ENCODE results near the gene TTLL7.

Gene TTLL7

DNA sequence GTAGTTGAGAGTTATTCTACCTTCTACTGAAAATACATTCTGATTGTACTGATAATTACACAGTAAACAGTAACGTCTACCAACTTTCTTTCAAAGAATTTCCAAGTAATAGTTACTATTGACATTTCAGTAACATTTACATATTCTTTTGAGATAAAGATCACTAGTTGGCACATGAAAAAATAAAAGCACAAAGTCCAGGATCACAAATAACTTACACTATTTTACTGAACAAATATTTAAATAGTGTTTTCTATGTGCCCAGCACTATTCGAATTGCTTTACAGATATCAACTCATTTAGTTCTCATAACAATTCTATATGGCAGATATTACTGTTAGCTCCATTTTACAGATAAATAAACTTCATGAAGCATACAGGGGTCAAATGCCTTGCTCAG lies 126.4 kb downstream of the TTLL7 start:
- DNase-seq (ENCODE audit: low spot score), result no peak

DNA sequence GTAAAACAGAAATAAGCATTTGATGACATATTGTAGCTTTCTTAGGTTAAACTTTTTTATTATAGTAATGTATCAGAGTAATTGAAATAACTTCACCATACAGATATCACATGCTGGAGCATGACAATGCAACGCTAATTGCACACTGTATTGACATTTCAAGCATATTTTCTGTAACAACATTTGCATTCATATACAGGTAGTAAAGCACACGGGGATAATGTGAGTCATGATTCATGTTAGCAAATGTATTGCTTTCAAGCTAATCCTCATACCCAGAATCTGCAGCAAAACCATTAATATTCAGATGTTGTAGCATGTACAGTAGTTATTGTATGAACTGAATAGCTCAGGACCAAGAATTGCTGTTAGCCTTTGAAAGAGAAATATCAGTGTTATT lies 133.9 kb downstream of the TTLL7 start:
- no peak for DNase-seq (ENCODE audit: low spot score)

DNA sequence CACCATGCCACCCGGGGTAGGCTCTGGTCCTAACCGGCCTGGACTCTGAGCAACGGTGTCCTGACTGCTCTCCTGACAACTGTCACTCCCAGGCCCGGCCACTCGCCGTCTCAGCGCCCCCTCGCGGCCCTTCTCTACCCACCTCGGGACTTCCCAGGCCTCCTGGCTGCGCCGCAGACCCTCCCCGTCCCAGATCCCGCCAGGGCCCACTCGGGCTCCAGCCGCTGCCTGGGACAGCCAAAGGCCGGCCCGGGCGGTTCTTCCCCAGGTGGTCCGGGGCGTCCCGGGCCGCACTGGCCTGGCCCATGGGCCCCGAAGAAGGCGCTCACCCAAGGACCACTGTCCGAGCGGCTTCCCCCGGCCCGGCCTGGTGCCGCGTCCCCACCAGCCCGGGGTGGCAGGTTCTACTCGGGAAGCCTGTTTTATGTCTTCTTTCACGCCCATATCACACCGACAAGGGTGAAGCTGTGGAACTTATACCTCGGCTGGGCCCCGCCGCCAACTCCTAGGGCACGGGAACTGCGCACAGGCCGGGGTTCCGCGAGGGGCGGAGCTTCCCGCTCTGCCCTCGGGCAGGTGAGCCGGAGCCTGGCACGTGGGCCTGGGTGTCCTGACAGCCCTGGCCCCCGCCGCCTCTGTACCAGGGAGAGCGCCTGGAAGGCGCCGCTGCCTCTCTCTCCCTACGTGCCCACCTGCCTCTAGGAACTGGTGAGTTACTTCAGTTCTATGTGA lies 138.3 kb downstream of the TTLL7 start:
- peak; percentile 23 for DNase-seq (ENCODE audit: low spot score)

DNA sequence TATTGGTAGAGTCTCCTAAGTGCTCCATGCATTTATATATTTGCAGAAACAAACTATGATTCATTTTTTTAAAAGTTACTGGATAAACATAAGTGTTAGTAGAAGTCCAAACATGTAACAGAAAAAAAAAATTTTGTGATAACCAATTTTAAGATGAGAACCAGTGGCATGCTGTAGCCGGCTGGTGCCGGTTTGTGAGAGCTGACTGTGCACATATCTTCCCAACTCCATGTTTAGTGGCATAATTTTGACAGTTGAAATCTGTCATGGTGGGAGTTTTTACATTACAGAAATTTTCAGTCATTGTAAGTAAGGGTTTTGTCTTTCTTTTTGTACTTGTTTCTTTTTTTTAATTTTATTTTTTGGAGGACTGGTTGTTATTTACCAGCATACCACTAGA lies 141.2 kb downstream of the TTLL7 start:
- DNase-seq (ENCODE audit: low spot score), result no peak

DNA sequence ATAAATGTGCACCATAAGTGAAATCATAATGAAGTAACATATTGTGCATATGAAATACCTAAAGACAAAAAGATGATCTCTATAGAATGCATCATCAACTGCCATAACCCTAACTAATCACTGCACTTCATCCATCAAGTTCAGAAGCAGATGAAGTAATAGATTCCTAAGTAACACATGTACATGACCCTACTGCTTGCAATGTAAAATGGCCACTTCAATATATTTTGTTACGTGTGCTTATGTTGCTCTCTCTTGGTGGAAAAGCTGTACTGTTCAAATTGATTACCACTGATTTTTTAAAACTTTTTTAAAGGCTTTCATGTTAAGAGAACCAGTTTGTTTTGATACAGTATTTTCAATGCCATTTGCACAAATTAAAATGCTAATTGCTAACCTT lies 141.8 kb downstream of the TTLL7 start:
- no peak for DNase-seq (ENCODE audit: low spot score)

DNA sequence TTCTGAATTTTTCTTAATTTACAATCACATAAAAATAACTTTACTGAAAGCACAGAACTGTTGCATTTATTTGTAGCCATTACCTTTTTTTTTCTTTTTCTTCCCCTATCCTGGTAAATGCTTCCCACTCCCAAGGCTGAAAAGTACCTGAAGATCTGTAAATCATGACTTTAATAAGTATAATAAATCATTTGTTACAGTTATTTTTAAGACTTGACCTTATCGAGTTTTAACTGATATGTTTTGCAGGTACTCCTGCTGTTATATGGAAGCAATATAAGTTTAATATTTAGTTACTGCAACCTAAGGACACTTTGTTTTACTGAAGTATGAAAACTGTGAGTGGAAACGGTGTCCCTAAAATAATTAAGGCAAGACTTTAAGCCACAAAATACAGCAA lies 142.6 kb downstream of the TTLL7 start:
- DNase-seq (ENCODE audit: low spot score), result no peak

DNA sequence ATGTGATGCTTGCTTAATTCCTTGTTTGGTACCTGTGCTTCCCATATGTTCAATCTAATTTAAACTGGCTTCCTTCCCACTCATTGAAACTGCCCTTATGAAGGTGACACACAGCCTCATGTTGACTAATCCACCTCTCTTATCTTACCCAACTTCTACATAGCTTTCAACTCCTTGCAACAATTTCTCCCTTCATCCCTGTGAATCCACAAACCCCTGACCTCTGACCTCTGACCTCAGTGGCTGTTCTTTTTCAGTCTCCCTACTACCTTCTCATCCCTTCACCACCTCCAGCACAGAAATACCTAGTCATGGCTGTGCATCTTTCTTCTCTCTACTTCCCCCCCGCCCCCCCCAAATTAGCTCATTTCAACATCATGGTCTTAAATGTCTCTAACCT lies 144.5 kb downstream of the TTLL7 start:
- no peak for DNase-seq (ENCODE audit: low spot score)

DNA sequence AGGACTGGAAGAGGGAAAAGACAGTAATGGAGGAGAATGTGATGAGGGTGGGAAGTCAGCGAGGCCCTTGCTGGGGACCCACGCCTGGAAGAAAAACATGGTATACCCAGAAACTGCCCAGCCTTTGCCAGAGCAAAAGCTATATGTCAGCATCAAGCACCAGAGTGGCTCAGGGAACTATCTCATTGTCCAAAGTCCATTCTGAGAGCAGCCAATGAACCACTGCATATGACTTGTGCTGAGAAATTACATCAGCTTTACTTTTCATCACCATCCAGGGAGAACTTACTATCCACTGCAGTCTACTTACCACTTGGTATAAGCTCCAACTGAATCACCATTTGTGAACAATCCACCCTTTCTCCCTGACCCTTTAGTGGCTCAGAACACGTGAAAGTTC lies 148.1 kb downstream of the TTLL7 start:
- peak; percentile 45 for DNase-seq (ENCODE audit: low spot score)

DNA sequence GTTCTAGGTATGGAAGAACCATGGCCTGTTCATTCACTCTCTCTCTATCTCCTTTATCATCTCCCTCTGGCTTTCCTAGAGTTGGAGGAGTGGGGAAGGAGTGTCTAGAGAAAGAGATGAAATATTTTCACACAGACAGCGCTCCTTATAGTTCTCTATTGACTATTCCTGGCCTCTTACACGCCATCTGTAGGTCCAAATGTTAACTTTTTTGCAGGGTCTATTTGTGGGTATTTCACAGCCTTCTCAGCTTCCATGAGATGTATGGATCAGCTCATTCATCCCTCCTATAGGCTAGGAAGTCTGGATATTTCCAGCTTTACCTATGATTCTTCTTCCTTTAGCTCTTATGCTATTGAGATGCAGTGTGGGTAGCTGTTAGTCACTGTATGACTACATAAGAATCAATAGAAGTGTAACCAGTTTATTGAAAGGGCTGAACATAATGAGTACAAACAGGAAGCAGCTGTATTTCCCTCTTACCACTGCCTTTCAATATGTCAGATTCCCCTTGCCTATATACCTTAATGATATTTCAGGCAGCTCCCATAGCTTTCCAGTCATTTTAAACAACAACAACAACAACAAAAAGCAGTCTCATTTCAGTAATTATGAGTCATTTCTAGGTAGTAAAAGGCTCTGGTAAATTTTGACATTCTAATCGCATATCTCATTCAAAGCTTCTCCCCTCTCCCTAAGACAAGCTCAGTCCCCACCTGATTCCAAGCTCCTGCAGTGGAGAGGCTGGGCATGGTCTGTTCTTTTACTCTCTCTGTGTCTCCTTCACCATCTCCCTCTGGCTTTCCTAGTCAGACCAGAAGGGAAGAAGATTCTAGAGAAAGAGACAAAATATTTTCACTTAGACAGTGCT lies 149.5 kb downstream of the TTLL7 start:
- no peak for DNase-seq (ENCODE audit: low spot score)

DNA sequence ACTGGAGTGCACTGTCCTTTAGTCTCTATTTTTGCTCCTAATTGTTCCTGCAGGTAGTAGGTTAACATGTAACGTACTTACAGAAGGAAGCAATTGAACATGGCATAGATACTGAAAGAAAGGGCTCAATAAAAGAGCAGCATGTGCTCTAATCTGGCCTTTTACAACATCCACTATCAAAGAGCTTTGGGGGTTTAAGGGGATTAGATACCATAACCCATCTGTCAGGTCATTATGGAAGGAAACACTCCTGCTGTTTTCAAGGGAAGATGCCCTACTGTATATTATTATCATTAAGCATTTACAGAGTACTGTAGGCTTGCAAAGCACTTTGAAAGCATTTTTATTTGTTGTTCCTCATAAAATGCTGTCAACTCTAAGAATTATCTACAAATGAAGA lies 152.8 kb downstream of the TTLL7 start:
- DNase-seq (ENCODE audit: low spot score), result no peak

DNA sequence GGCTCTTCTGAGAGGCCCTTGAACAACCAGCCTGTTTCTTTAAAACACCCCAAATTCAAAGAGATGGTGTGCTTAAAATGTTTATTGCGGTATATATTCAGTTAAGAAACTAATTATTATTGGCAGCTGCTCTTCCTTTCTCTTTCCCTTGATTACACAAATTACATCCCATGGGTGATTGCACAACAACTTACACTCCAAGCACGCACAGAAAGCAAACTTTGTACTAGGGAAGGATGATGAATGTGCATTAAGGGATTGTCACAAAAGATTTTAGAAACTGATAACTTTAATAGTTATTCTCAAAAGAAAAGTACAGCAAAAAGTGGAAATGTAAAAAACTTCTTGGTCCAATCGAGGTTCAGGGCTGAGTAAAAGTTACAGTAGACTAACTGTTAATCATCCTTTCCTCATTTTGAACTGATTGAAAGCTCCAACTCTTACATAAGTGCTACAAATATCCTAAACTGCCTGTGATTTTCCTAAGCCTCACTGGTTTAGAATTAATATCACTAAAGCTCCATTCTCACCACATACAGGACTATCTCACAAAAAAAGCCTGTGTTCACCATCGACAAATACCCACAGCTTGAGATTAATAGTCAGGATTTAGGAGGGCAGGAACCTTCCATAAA lies 153.4 kb downstream of the TTLL7 start:
- no peak for DNase-seq (ENCODE audit: low spot score)

DNA sequence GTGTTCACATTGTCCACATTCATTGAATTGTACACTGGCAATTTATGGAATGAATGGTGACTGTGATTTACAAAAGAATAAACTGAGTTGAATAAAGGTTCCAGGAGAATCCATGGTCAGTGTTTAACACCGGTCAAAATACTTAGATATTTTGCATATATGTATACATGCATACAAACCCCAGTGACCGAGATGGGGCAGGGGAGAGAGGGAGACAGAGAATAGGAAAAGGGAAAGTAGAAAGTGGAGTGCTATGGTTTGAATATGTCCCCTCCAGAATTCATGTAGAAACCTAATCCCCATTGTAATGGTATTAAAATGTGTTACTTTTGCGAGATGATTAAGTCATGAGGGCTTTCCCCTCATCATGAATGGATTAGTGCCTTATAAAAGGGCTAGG lies 154.4 kb downstream of the TTLL7 start:
- no peak for DNase-seq (ENCODE audit: low spot score)

DNA sequence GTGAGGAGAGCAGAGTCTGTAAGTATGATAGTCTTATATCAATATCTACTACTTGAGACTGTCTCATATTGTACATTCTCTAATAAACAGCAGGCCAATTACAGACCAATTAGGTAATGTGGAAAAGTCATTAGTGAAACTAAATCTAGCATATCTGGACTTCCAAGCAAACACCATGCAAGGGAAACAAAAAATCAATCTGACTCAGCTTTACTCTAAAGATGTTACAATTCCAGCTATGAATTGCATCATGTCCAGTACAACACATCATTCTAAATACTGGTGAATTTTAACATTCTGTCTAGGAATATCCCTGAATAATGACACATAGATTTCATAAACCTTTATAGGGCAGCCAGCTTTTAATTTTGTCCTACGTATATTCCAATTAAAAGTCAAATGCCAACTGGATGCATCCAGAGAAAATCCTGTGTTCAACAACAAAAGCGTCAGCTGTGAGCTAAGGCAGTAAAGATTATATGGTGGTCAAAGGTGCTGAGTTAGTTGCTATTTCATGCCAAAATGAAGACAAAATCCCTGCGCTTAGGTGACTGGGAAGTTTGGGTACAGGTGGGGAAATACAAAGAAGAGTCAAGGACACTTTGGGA lies 159.3 kb downstream of the TTLL7 start:
- no peak for DNase-seq (ENCODE audit: low spot score)

DNA sequence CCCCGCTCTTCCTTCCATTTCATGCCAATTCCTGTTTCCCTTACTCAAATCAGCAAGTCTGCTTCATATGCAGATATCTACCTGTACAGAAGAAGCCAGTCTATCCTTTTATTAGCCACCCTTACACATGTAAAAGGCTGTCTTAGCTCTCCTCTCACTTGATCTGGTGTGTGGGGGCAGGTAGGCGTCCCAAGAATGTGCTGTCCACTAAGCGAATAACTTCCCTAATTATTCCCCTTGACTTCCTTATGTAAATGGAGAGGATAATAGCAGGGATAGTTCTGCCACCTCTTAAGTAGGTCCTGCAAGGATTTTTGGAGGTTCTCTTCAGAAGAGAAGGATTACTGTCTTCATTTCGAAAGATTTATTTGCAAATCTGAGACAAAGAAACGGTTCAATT lies 160.4 kb downstream of the TTLL7 start:
- no peak for DNase-seq (ENCODE audit: low spot score)

DNA sequence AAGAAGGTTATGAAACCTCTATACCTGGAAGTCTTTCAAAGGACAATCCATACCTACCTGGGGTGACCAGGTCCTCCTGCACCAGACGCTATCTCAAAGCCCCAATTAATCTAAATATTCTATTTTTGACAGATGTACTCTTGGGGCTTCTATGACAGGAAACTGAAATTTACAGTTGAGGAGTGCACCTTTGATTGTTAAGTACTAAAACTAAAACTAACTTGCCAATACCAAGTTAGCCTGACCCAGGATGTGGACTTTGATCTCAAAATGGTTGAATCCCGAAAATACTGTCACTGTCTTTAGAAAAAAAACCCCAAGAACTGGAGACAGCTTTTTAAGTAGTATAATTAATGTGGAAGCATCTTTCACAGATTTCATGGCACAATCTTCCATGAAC lies 162.4 kb downstream of the TTLL7 start:
- DNase-seq (ENCODE audit: low spot score), result no peak

DNA sequence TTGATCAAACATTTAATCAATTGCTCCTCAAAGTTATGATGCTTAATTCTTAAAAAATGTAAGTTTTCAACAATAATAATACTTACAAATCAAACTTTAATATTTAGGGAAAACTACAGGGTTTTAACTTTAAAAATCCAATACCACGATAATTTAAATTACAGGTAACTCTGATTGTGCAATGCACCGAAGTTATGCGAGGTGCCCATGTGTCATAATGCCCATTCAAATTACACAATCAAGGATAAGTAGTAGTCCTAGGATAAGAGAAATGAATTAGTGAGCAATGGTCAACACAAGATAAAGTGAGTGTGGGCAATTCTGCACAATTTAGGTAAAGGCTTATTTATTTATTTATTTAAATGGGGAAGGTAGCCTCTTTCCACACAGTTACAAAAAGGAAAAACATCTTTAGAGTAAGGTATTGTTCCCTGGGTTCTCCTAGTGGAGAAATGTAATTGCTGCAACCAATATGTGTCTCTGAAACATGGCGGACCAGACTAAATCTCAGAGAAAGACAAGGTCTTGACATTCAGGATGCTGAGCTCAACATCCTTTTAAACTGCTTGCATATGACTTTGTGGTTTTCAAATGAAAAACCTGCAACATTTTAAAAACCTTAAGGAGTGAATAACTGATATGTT lies 164.2 kb downstream of the TTLL7 start:
- DNase-seq (ENCODE audit: low spot score), result no peak

DNA sequence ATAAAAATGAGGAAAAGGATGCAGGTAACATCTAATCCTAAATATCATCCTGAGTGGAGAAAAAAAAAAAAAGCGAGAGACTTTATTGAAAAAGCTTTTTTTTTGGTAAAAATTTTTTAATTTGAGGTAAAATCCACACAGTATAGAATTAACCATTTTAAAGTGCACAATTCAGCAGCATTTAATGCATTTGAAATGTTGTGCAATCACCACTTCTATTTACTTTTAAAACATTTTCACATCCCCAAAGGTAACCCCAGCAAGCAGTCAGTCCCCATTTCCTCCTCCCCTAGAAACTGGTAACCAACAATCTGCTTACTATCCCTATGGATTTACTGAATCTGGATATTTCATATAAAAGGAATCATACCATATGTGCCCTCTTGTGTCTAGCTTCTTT lies 166.7 kb downstream of the TTLL7 start:
- DNase-seq (ENCODE audit: low spot score), result no peak

DNA sequence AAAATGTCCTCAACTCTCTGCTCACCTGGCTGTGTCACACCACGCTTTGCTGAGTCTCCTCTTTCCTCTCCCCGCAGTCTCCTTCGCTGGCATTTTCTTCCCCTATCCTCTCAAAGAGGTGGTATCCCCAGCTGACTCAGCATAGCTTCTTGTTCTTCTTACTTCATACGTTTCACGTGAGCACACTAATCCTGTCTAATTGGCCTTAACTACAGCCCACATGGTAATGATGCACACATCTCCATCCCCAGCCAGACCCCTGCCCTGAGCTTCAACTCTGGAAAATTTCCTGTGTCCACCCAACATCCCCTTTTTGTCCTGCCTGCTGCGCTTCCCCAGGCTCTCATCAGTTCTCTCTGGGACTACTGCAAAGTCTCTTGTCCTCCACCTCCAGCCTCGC lies 169.8 kb downstream of the TTLL7 start:
- DNase-seq (ENCODE audit: low spot score), result no peak

DNA sequence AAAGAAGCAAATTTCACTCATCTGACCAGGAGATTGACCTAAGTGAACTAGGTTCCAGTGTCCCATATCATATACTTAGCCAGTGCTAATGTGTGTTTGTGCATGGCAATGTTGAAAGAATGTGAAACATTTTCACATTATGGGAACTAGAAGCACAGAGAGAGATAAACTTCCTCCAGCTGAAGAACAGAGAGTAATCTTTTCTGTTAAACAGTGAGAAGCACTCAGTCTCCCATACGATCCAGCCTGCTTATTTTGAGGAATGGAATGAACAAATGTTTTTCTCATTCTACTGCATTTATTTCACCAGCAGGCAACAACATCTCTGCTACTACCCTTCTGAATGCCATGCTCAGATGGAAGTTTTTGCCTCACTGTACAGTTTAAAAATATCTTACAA lies 170.5 kb downstream of the TTLL7 start:
- no peak for DNase-seq (ENCODE audit: low spot score)

DNA sequence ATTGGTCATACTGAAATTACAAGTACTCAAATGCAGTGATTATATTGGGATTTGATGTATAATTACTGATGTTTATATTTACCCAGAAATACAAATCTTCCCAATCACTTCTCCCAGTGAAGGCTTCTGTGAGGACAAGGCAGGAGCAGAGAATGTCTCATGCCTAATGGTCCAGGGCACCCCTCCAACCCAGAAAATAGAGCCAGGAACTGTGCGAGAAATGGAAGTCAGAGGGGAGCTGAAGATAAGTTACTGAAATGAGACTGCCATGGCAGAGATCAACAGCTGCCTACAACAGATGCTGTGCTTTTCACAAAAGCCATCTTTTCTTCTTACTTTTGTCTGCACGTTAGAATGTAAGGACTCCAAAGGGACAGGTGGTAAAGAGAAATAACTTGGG lies 171.2 kb downstream of the TTLL7 start:
- no peak for DNase-seq (ENCODE audit: low spot score)

DNA sequence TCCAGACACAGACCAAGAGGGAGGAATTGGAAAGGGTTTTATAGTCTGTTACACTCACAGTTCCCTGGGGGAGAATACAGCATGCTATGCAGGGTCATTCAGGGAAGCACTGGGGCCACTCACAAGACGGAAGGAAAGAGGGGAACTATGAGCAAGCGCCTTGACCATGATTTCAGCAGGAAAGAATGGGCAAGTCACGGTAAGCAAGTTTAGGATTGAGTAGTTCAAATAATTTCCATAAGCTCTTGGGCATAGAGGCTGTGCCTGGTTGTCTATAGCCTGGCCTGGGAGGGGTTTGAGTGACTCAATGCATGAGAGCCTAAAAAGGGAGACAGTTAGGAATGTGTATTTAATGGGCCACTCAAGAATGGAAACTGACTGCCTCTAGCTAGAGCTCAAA lies 176.7 kb downstream of the TTLL7 start:
- DNase-seq (ENCODE audit: low spot score), result no peak

DNA sequence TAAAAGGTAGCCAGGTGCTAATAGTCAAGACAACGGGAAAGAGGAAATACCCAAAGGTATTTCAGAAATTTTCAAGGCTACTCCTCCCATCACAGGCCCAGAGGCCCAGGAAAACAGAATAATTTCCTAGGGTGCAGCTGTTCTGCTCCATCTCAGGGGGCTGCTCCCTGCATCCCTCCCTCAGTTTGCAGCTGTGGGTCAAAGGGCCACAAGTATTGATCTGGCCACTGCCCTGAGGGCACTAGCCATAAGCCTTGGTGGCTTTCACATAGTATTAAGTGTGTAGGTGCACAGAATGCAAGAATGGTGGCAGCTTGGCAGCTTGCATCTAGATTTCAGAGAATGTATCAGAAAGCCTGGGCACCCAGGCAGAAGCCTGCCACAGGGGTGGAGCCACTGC lies 179.5 kb downstream of the TTLL7 start:
- no peak for DNase-seq (ENCODE audit: low spot score)
